Mammary microvascular endothelial cell (primary cell): Measurements from ENCODE around the gene MAP3K20. TPM values are rescaled to one million over a fixed set of nuclear protein-coding genes. Genes with fewer than 3 reads are reported as not detected.

Experiments used
- total RNA-seq: library from RNA; depleted of rRNA; stranded (reverse); fragments of >200 nt; gene quantifications from 2 replicates; pipeline ENCODE4 v1.2.3, GENCODE V29; 2015

Gene MAP3K20
- 24.2 and 26.9 TPM in 2 replicates for total RNA-seq

GRCh38 chr2:173075781-173076580 is at the start of gene MAP3K20:
MAP3K20 (plus strand) TSS chr2:173075846; CDS start chr2:173091032, 15,186 bp downstream.

